GM23248 (cell line): ENCODE data around the gene RELN. TPM values are rescaled to one million over a fixed set of nuclear protein-coding genes. Genes with fewer than 3 reads are reported as not detected.
"Not testable (repeated sequence)": the region's sequence is repeated elsewhere in the genome, so short reads cannot be mapped to it uniquely, and the experiment has no call there.

Source experiments
- DNase-seq: peaks from one replicate; pipeline ENCODE4 v3.0.0-alpha.2; 2015
- H2AFZ ChIP-seq: fragments of 200-600 bp; sonication (generic); 2 replicates; pipeline ENCODE4 v1.6.1; 2016; ENCODE audit warnings: antibody characterized with exemption
- H3F3A ChIP-seq: fragments of 200-600 bp; sonication (generic); 2 replicates; pipeline ENCODE4 v1.6.1; 2016; ENCODE audit warnings: mild to moderate bottlenecking, antibody characterized with exemption, mixed run types; ENCODE audit not compliant: insufficient read depth
- H3K27ac ChIP-seq: fragments of 200-600 bp; sonication (generic); 2 replicates; pipeline ENCODE4 v1.5.1; 2016; ENCODE audit warnings: mild to moderate bottlenecking
- H3K27me3 ChIP-seq: fragments of 200-600 bp; sonication (generic); replicated peaks from 2 replicates; pipeline ENCODE4 v1.6.1; 2016; ENCODE audit warnings: mild to moderate bottlenecking; ENCODE audit not compliant: insufficient read depth
- H3K36me3 ChIP-seq: fragments of 200-600 bp; sonication (generic); 2 replicates; pipeline ENCODE4 v1.6.1; 2016; ENCODE audit warnings: low read depth, mild to moderate bottlenecking
- H3K4me1 ChIP-seq: fragments of 200-600 bp; sonication (generic); 2 replicates; pipeline ENCODE4 v1.6.1; 2016; ENCODE audit warnings: mild to moderate bottlenecking; ENCODE audit not compliant: insufficient read depth
- H3K4me2 ChIP-seq: fragments of 200-600 bp; sonication (generic); one replicate; pipeline ENCODE4 v1.6.1; 2016; ENCODE audit warnings: mild to moderate bottlenecking; ENCODE audit not compliant: unreplicated experiment
- H3K4me3 ChIP-seq: fragments of 200-600 bp; sonication (generic); 2 replicates; pipeline ENCODE4 v1.5.1; 2016; ENCODE audit warnings: mild to moderate bottlenecking
- H3K79me2 ChIP-seq: fragments of 200-600 bp; sonication (generic); 2 replicates; pipeline ENCODE4 v1.6.1; 2016; ENCODE audit warnings: mild to moderate bottlenecking; ENCODE audit not compliant: insufficient read depth
- H3K9ac ChIP-seq: fragments of 200-600 bp; sonication (generic); 2 replicates; pipeline ENCODE4 v1.6.1; 2016; ENCODE audit warnings: mild to moderate bottlenecking
- H3K9me2 ChIP-seq: fragments of 200-600 bp; sonication (generic); 2 replicates; pipeline ENCODE4 v1.6.1; 2016; ENCODE audit warnings: mixed run types, mild to moderate bottlenecking, moderate library complexity; ENCODE audit not compliant: insufficient read depth
- H3K9me3 ChIP-seq: fragments of 200-600 bp; sonication (generic); one replicate; pipeline ENCODE4 v1.6.1; 2017; ENCODE audit warnings: low read depth
- H4K20me1 ChIP-seq: fragments of 200-600 bp; sonication (generic); 2 replicates; pipeline ENCODE4 v1.6.0; 2016; ENCODE audit not compliant: insufficient read depth
- EZH2 ChIP-seq: fragments of 200-600 bp; sonication (generic); IDR thresholded peaks from 2 replicates; pipeline ENCODE4 v1.6.1; 2018; ENCODE audit warnings: antibody characterized with exemption, mild to moderate bottlenecking; ENCODE audit not compliant: insufficient read depth, poor library complexity, severe bottlenecking
- EZH2phosphoT487 ChIP-seq: fragments of 200-600 bp; sonication (generic); IDR thresholded peaks from 2 replicates; pipeline ENCODE4 v1.6.1; 2018; ENCODE audit warnings: antibody characterized with exemption, moderate library complexity, mild to moderate bottlenecking, low read depth; ENCODE audit not compliant: insufficient read depth
- WGBS, 2 experiments: methylation state at CpG; one replicate each; pipeline ENCODE4 v1.1.6; 2015 to 2017; ENCODE audit warnings: low lambda C conversion rate in 2 of 2, low coverage in 1 of 2; ENCODE audit errors: missing lambda C conversion rate in 2 of 2; 5-methylcytosine and 5-hydroxymethylcytosine counted together
- in situ Hi-C: fragments of 300-500 bp; cut with MboI; formaldehyde crosslinking; loops from 2 replicates; pipeline ENCODE4 v1.15.0; 2020
- polyA plus RNA-seq: library from polyadenylated mRNA; unstranded; fragments of >200 nt; fragmentation: Nextera tagmentation; extraction: Ambion mirVana; gene quantifications from 2 replicates; pipeline ENCODE4 v1.2.1, GENCODE V29; 2016
- total RNA-seq: library from RNA; depleted of rRNA; stranded (reverse); fragments of >200 nt; shearing (Covaris generic); gene quantifications from 2 replicates; pipeline ENCODE4 v1.2.3, GENCODE V29; 2014

Gene RELN
- total and polyA plus RNA-seq, 2 experiments from 2014 or later = 0.76 to 0.97 TPM

DNA sequence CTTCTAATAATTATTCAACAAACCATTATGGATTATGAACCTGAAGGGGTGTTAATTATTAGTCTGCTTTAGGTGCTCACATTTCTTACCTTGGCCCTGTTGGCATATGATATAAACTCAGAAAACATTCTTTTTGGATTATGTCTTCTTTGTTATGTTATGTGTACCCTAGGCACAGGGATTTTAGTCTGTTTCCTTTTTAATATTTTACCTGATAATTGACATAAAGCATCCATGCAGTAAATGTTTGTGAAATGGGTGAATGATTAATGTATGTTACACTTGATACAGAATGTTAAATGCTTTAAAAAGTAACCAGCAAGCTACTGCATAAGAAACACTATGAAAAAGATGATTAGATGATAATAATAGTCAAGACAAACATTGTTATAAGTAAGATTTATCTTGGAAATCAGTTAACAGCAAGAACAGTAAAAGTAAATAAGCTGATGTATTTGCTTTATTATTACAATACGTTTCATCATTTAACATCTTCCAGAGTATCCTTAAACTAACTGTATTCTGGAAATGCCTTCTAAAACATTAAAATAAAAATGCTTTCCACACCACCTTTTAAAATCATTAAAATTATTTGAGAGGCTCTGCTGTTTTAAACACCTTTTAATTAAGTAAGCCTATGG, 204.7 kb downstream of the RELN start:
- H3K9me2 ChIP-seq = no peaks in the 10 kb centered on the region
- TF ChIP-seq EZH2 (no peak), EZH2phosphoT487 (no peak)
- no peaks in the 10 kb centered on the region for H3K9me3 ChIP-seq
- H4K20me1 ChIP-seq = no peaks in the 10 kb centered on the region
- H3F3A ChIP-seq = no peaks in the 10 kb centered on the region
- no peak overlapping the region for H3K9ac ChIP-seq
- no peaks in the 10 kb centered on the region for H3K79me2 ChIP-seq
- WGBS, 2 experiments = 57 to 63% methylated on average over 1 of the region's 1 CpG
- H3K27ac ChIP-seq = no peak overlapping the region
- no peaks in the 10 kb centered on the region for H3K36me3 ChIP-seq
- in situ Hi-C loops = no loop called here
- no peaks in the 10 kb centered on the region for H3K27me3 ChIP-seq
- H3K4me3 ChIP-seq = no peak overlapping the region
- no peak overlapping the region for H2AFZ ChIP-seq
- no peak for DNase-seq
- no peaks in the 10 kb centered on the region for H3K4me1 ChIP-seq
- H3K4me2 ChIP-seq = no peak overlapping the region

DNA sequence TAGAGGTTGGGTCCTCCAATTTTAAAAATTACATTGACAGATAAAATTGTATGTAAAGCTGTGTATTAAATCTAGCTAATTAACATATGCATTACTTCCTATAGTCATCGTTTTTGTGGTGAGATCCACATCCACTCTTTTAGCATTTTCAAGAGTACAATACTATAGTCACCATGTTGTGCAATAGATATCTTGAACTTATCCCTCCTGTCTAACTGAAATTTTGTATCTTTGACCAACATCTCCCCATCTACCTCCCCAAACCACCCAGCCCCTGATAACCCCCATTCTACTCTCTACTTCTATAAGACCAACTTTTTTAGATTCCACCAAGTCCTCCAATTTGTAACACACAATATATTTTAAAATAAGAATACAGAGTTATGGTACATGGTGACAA, 208.0 kb downstream of the RELN start:
- Histone ChIP-seq H3K9me3 (no peaks in the 10 kb centered on the region), H3K4me2 (no peak overlapping the region), H2AFZ (no peak overlapping the region), H3K9ac (no peak overlapping the region), H3K27me3 (no peaks in the 10 kb centered on the region), H4K20me1 (no peaks in the 10 kb centered on the region), H3K36me3 (no peaks in the 10 kb centered on the region), H3K4me3 (no peak overlapping the region), H3K4me1 (no peaks in the 10 kb centered on the region), H3K27ac (no peak overlapping the region), H3K79me2 (no peaks in the 10 kb centered on the region), H3K9me2 (no peaks in the 10 kb centered on the region), H3F3A (no peaks in the 10 kb centered on the region)
- no peak for DNase-seq
- in situ Hi-C loops = no loop called here
- TF ChIP-seq EZH2phosphoT487 (no peak), EZH2 (no peak)
- WGBS, 2 experiments = 50 to 59% methylated on average over 1 of the region's 1 CpG

DNA sequence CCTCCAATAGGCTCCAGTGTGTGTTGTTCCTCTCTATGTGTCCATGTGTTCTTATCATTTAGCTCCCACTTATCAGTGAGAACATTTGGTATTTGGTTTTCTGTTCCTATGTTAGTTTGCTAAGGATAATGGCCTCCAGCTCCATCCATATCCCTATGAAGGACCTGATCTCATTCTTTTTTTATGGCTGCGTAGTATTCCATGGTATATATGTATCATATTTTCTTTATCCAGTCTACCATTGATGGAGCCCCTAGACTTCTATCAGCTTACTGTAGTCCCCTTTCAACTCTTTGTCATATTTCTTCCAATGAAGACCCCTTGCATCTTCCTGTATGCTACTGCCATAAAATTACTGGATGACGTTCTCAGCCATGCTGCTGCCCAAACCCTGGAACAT, 208.9 kb downstream of the RELN start:
- 73 to 74% methylated on average over 2 of the region's 2 CpGs for WGBS, 2 experiments

DNA sequence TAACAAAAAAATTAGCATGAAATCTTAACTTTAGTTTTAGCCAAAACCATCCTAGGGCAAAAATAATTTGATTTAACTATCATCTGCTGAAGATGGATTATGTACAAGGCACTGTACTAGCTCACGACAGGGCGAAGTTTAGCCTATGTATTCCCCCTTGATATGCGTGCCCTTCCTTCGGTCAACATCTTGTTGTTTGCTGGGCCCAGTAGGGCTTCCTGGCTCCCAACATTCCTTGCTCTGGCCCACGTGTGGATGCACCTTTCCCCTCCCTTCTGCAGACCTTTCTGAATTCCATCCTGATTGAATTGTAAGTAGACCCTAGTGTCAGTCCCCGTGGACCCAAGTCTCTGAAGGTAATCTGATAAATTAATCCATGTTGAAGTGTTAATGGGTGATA, 212.0 kb downstream of the RELN start:
- H3K27me3 ChIP-seq = no peaks in the 10 kb centered on the region
- in situ Hi-C loops = no loop called here
- H3F3A ChIP-seq = no peaks in the 10 kb centered on the region
- no peak overlapping the region for H3K27ac ChIP-seq
- TF ChIP-seq EZH2phosphoT487 (no peak), EZH2 (no peak)
- no peaks in the 10 kb centered on the region for H3K9me3 ChIP-seq
- no peak overlapping the region for H3K4me3 ChIP-seq
- no peak overlapping the region for H3K9ac ChIP-seq
- WGBS, 2 experiments = 79 to 80% methylated on average over 6 of the region's 6 CpGs
- H4K20me1 ChIP-seq = no peaks in the 10 kb centered on the region
- no peak overlapping the region for H2AFZ ChIP-seq
- H3K4me2 ChIP-seq = no peak overlapping the region
- H3K79me2 ChIP-seq = no peaks in the 10 kb centered on the region
- no peaks in the 10 kb centered on the region for H3K36me3 ChIP-seq
- DNase-seq = no peak
- no peaks in the 10 kb centered on the region; the same call in 1 of the 2 replicates for H3K9me2 ChIP-seq
- no peaks in the 10 kb centered on the region for H3K4me1 ChIP-seq

More for the DNA sequence above, 208.9 kb downstream of the RELN start:
- H3F3A ChIP-seq, H4K20me1 ChIP-seq, H3K36me3 ChIP-seq, H3K9ac ChIP-seq, H3K4me2 ChIP-seq, DNase-seq, H3K4me1 ChIP-seq, in situ Hi-C loops, H3K79me2 ChIP-seq, H3K9me3 ChIP-seq, H3K9me2 ChIP-seq, H2AFZ ChIP-seq, H3K27me3 ChIP-seq, H3K27ac ChIP-seq, H3K4me3 ChIP-seq: not testable (repeated sequence)

DNA sequence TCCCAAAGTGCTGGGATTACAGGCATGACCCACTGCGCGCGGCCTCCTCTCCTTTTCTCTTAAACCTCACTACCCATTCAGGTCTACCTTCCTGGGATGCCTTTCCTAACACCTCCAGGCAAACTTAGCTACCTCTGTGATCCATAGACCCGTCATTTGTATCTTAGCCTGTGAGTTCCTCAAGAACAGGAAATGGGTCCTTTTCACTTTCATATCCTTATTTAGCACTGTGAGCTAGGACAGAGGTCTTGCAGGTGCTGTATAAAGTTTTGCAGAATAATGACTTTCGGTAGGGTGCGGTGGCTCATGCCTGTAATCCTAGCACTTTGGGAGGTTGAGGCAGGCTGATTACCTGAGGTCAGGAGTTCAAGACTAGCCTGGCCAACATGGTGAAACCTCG, 215.7 kb downstream of the RELN start:
- no peaks in the 10 kb centered on the region for H3K36me3 ChIP-seq
- no peak overlapping the region for H3K27ac ChIP-seq
- in situ Hi-C loops = no loop called here
- no peak overlapping the region for H3K4me2 ChIP-seq
- H3K4me1 ChIP-seq = no peaks in the 10 kb centered on the region
- H3K27me3 ChIP-seq = no peaks in the 10 kb centered on the region
- WGBS, 2 experiments = 87 to 97% methylated on average over 7 of the region's 7 CpGs
- DNase-seq = no peak
- TF ChIP-seq EZH2phosphoT487 (no peak), EZH2 (no peak)
- H3F3A ChIP-seq = no peaks in the 10 kb centered on the region
- H3K9me2 ChIP-seq = no peaks in the 10 kb centered on the region; the same call in 1 of the 2 replicates
- H3K4me3 ChIP-seq = no peak overlapping the region
- no peak overlapping the region for H3K9ac ChIP-seq
- H2AFZ ChIP-seq = no peak overlapping the region
- H3K9me3 ChIP-seq = no peaks in the 10 kb centered on the region
- no peaks in the 10 kb centered on the region for H4K20me1 ChIP-seq
- no peaks in the 10 kb centered on the region for H3K79me2 ChIP-seq
